Activated effector memory CD4-positive, alpha-beta T cell treated with Interleukin-2 at 50 U/mL for 16 hours (primary cell): Measurements from ENCODE around the gene TTN.

Experiments used
- DNase-seq: peaks from one replicate; pipeline ENCODE4 v3.0.0-alpha.2; 2020

TTN gene

DNA sequence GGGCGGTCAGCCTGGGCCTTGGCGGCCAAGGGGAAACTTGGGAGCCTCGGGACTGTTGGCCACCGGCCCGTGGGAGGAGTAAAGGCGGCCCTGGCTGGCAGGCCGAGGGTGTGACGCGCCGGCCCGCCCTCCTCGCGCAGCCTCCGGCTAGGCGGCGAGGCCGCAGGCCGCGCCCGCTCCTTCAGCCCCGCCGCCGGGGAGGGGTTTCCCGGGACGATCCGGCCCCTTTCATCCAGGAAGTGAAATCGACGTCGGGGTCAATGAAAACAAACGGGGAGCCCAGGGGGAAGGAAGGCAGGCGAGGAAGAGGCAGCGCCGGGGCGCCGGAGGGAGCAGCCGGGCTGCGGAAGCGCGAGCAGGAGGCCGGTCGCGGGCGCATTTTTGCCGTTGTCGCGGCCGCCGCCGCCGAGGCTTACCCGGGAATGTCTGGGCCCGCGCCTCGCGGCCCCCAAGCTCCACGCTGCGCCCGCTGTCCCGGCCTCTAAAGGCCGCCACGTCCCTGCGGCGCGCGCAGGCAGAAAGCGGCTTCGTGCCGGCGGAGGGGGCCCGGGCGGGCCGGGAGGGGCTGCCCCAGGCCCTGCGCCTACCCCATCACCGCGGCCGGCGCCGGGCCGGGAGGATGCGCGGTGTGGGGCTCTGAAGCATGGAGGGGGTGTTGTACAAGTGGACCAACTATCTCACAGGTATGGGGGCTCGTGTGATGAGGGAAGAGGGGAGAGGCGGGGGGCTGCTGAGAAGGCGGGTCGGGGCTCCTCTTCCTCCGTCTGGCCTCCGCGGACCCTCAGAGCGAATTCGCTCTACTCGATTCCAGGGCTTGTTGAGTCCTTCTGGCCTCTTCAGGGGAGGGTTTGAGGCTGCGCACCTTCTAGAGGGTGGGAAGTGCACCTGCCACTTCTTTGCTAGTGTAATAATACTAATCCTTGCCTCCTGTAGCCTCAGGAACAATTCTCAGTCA, 326.7 kb downstream of the TTN start, which contains the start of gene PLEKHA3:
Gene PLEKHA3, plus strand, starts transcription at position 231 of the 955 bp plus-strand sequence. Its CDS starts 413 bp downstream, at position 644.
- DNase-seq, result peak; percentile 66

GRCh38 chr2:178479758-178480226, 327.4 kb downstream of the TTN start:
- no peak for DNase-seq

GRCh38 chr2:178479275-178479616, 328.0 kb downstream of the TTN start:
- DNase-seq, result no peak

DNA sequence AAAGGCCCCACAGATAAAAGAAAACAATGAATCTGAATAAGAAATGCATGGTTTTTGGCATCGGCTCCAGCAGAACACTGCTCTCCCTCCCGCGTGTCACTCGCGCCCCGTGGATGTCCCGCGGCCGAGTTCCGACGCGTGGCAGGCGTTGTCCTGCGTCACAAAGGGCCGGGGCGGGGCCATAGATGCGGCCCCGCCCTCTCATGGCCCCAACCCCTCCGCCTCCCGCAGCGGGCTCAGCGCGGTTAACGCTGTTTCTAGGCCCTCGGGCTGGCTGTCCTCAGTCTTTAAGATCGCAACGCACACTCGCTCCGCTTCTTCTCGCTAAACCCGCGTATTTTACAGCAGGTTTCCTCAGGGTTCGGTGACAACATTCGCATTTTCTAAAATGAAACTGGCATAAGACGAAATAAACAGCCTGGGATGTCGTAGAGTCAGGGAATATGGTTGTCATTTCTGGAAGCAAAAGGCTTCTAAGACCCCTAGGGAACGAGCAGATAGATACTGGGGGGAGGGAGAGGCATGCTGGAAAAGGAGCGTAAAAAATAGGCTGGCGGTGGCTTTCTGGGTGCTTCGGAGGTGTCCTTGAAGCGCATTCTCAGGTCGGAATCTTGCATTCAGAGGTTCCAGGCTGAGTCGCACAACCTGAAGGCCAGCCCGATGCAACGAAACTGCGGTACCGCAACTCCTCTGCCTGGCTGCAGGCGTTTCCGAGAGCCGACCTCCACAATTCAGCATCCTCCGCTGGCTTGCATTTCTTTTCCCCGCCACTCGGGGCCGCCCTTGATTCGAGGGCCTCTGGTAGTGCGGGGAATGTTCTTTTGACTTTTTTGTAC, 328.6 kb downstream of the TTN start, which contains the start of gene FKBP7:
Gene FKBP7, minus strand, starts transcription at position 162 of the 836 bp plus-strand sequence. Its CDS starts 101 bp downstream, at position 61.
- peak; percentile 79 for DNase-seq

DNA sequence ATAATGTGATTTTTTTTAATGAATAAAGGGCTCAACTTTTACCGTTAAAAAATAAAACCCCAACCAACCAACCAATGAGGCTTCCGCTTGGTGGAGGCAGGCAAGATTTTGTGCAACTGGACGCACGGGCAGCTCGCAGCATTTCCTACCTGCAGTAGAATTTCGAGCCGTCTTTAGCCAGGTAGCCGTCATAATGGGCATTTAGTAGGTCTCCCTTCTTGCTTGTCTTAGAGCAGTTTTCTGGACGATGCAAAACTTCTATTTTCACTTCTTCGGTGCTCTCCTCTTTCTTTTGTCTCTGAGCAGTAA, 329.1 kb downstream of the TTN start:
- DNase-seq, result no peak

DNA sequence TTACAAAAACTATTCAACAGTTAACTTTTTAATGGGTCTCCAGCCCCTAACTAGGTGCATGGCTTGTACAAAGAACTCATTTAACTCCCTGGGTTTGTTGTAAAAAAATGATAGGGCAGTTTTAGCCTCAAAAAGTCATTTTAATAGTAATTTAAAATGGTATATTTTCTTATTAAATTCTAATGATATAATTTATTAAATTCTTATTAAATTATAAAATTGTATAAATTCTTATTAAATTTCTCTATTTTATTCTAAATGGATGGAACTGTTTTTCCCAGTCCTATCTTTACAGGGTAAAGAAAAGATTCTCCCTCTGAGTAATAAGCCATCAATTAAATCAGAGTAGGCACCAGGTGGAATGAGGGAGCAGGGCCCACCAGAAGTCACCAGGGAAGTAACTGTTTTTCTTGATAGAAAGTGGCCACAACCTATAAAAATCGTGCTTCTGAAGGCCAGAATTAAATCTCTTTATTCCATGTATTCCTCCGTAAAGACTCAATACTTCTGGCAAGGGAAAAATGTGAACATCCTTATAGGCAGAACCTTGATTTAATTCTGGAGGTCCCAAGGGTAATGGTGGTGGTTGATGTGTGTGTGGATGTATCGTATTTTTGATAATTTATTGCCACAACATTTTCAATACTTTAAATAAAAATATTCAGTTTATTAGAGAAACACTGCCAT, 329.6 kb downstream of the TTN start:
- DNase-seq, result no peak

DNA sequence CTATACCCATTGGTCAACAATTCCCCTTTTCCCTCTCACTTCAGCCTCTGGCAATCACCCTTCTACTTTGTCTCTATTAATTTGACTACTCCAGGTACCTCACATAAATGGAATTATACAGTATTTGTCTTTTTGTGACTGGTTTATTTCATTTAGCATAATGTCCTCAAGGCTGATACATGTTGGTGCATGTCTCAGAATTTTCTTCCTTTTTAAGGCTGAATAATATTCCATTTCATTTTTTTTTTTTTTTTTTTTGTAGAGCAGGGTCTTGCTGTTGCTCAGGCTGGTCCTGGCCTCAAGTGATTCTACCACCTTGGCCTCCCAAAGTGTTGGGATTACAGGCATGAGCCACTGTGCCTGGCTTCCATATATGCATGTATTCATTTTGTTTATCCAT, 330.7 kb downstream of the TTN start:
- DNase-seq, result no peak
